Right cardiac atrium (tissue), 5 donors: ENCODE data around the gene ACSL1. TPM values are rescaled to one million over a fixed set of nuclear protein-coding genes. Genes with fewer than 3 reads are reported as not detected.
A peak's percentile ranks its signal among the peaks of the same experiment; 100 is the strongest.
"Not testable (repeated sequence)": the region's sequence is repeated elsewhere in the genome, so short reads cannot be mapped to it uniquely, and the experiment has no call there.

Experiments used
- ATAC-seq, 2 donors: fragments of 200-7000 bp; cut with Tn5 transposase; one replicate each; pipeline versions ENCODE4 v1.8.0 to v1.9.1; 2020; ENCODE audit warnings: moderate library complexity in 2 of 2, mild to moderate bottlenecking in 1 of 2
- DNase-seq, 3 donors: peaks; one replicate each; pipeline ENCODE4 v3.0.0-alpha.2; 2020
- H3K27ac ChIP-seq: one replicate; pipeline ENCODE4 v1.5.1; 2013; ENCODE audit warnings: mild to moderate bottlenecking, low read length, control low read depth, moderate library complexity
- H3K27me3 ChIP-seq: one replicate; pipeline ENCODE4 v1.6.1; 2013; ENCODE audit not compliant: control insufficient read depth, insufficient read depth
- H3K4me1 ChIP-seq: one replicate; pipeline ENCODE4 v1.6.1; 2013; ENCODE audit warnings: low read length; ENCODE audit not compliant: control insufficient read depth, insufficient read depth
- H3K4me3 ChIP-seq: one replicate; pipeline ENCODE4 v1.5.1; 2013; ENCODE audit warnings: low read length, control low read depth
- H3K9me3 ChIP-seq: one replicate; pipeline ENCODE4 v1.6.1; 2013; ENCODE audit warnings: low read length; ENCODE audit not compliant: control insufficient read depth
- WGBS: extraction: QIAGEN DNeasy Blood & Tissue Kit; methylation state at CpG from one replicate; pipeline ENCODE4 v1.1.7; 2013; 5-methylcytosine and 5-hydroxymethylcytosine counted together
- intact Hi-C, 4 donors: fragments of 100-400 bp; cut with DNase I; formaldehyde crosslinking; loops; one replicate each; pipeline versions ENCODE4 v1.11.0 to v1.14.0; 2022 to 2023
- polyA plus RNA-seq: library from polyadenylated mRNA; stranded (reverse); fragments of 200-250 nt; gene quantifications from one replicate; pipeline ENCODE4 v1.2.3, GENCODE V29; 2013
- total RNA-seq, 4 donors: library from RNA; stranded (reverse); fragmentation: NEBNext Ultra II Directional; extraction: Animal tissue kit (Norgen Biotek cat#: 25700); gene quantifications; one replicate each; pipeline ENCODE4 v1.2.1, GENCODE V29; 2021
- donor health status: healthy with polysubstance abuse.
- donor health status: DM: no; HTN: yes; CAD: no.
- donor health status: DM: no; HTN: no; CAD: no.
- donor health status: DM: no; HTN: yes; CAD: no; lungs with severe emphysema.
- donor health status: DM: yes; HTN: yes; CAD: no.

ACSL1 gene
- total and polyA plus RNA-seq, 5 donors: 94.6 to 149 (median 116) TPM

- H3K27ac ChIP-seq: no peak overlapping the region
- H3K9me3 ChIP-seq: no peaks in the 10 kb centered on the region
- intact Hi-C loops: loop anchor here in 2 of 4 donors (10.0 kb wide), 3 partner anchors 84 to 354 kb away; partner anchors contain the start of gene ACSL1 (in 1 of the 2)
- DNase-seq (no peak), ATAC-seq (no peak)
- 97% methylated on average over 20 of the region's 20 CpGs for whole genome bisulfite sequencing
- H3K4me1 ChIP-seq: no peaks in the 10 kb centered on the region
- no peak overlapping the region for H3K4me3 ChIP-seq
- no peaks in the 10 kb centered on the region for H3K27me3 ChIP-seq
These were observed 84.8 kb downstream of the ACSL1 start for GRCh38 chr4:184740980-184741391.

GRCh38 chr4:184739575-184739974, 86.2 kb downstream of the ACSL1 start:
- WGBS: 53% methylated on average over 1 of the region's 1 CpG
- DNase-seq, intact Hi-C loops, H3K9me3 ChIP-seq, H3K4me1 ChIP-seq, H3K27me3 ChIP-seq, H3K27ac ChIP-seq, H3K4me3 ChIP-seq, ATAC-seq: not testable (repeated sequence)

GRCh38 chr4:184734758-184735157, 91.0 kb downstream of the ACSL1 start:
- 58% methylated on average over 6 of the region's 6 CpGs for WGBS
- Histone ChIP-seq H3K27ac (no peak overlapping the region), H3K9me3 (no peaks in the 10 kb centered on the region), H3K27me3 (no peaks in the 10 kb centered on the region), H3K4me1 (no peaks in the 10 kb centered on the region), H3K4me3 (no peak overlapping the region)
- DNase-seq (no peak), ATAC-seq (no peak)
- intact Hi-C loops: no loop called here

GRCh38 chr4:184733654-184734524, 91.9 kb downstream of the ACSL1 start, which contains the start of gene CENPU:
Gene CENPU, minus strand, starts transcription at chr4:184734096. Its CDS starts 34 bp downstream, at chr4:184734062.
- no peaks in the 10 kb centered on the region for H3K9me3 ChIP-seq
- peak within 1 kb of the TSS; percentile 40 for H3K27ac ChIP-seq
- H3K4me1 ChIP-seq: no peaks in the 10 kb centered on the region
- peak; percentile 96 to 98 (median 98) for DNase-seq
- intact Hi-C loops: no loop called here
- peak; percentile 99 for ATAC-seq
- under 1% methylated on average over 69 of the region's 69 CpGs for WGBS
- H3K27me3 ChIP-seq: no peaks in the 10 kb centered on the region
- H3K4me3 ChIP-seq: peak within 1 kb of the TSS; percentile 69

- intact Hi-C loops: no loop called here
- Histone ChIP-seq H3K9me3 (no peaks in the 10 kb centered on the region), H3K27ac (no peak overlapping the region), H3K4me3 (no peak overlapping the region), H3K27me3 (no peaks in the 10 kb centered on the region), H3K4me1 (peaks cover 1% of the 10 kb centered on the region)
- DNase-seq (no peak), ATAC-seq (no peak)
- 58% methylated on average over 4 of the region's 4 CpGs for WGBS
These were observed 93.6 kb downstream of the ACSL1 start for GRCh38 chr4:184732126-184732525.

GRCh38 chr4:184731056-184731455, 94.7 kb downstream of the ACSL1 start:
- Histone ChIP-seq H3K27ac (no peak overlapping the region), H3K4me3 (no peak overlapping the region), H3K9me3 (no peaks in the 10 kb centered on the region), H3K27me3 (no peaks in the 10 kb centered on the region), H3K4me1 (peaks cover 1% of the 10 kb centered on the region)
- no peak for DNase-seq
- WGBS: 76% methylated on average over 6 of the region's 6 CpGs
- intact Hi-C loops: no loop called here
- ATAC-seq: no peak

GRCh38 chr4:184729946-184730345, 95.8 kb downstream of the ACSL1 start:
- ATAC-seq (no peak), DNase-seq (no peak)
- Histone ChIP-seq H3K4me1 (peaks cover 1% of the 10 kb centered on the region), H3K27ac (peak overlapping the region; percentile 6), H3K27me3 (no peaks in the 10 kb centered on the region), H3K9me3 (no peaks in the 10 kb centered on the region), H3K4me3 (no peak overlapping the region)
- intact Hi-C loops: no loop called here
- WGBS: 42% methylated on average over 5 of the region's 5 CpGs

- Histone ChIP-seq H3K4me3 (no peak overlapping the region), H3K4me1 (peaks cover 1% of the 10 kb centered on the region), H3K9me3 (no peaks in the 10 kb centered on the region), H3K27me3 (no peaks in the 10 kb centered on the region), H3K27ac (no peak overlapping the region)
- WGBS: 62% methylated on average over 2 of the region's 2 CpGs
- DNase-seq (no peak), ATAC-seq (no peak)
- intact Hi-C loops: no loop called here
These were observed 96.9 kb downstream of the ACSL1 start for GRCh38 chr4:184728858-184729257.

GRCh38 chr4:184727430-184727829, 98.3 kb downstream of the ACSL1 start:
- 91% methylated on average over 3 of the region's 3 CpGs for WGBS
- peaks cover 1% of the 10 kb centered on the region for H3K4me1 ChIP-seq
- intact Hi-C loops: no loop called here
- H3K27me3 ChIP-seq: no peaks in the 10 kb centered on the region
- no peak for ATAC-seq
- no peak overlapping the region for H3K27ac ChIP-seq
- H3K4me3 ChIP-seq: no peak overlapping the region
- no peaks in the 10 kb centered on the region for H3K9me3 ChIP-seq
- no peak for DNase-seq

GRCh38 chr4:184722798-184723197, 103.0 kb downstream of the ACSL1 start:
- H3K27me3 ChIP-seq: no peaks in the 10 kb centered on the region
- no peaks in the 10 kb centered on the region for H3K4me1 ChIP-seq
- no peak for ATAC-seq
- H3K9me3 ChIP-seq: no peaks in the 10 kb centered on the region
- no peak for DNase-seq
- intact Hi-C loops: no loop called here
- H3K27ac ChIP-seq: no peak overlapping the region
- H3K4me3 ChIP-seq: no peak overlapping the region
- WGBS: 78% methylated on average over 1 of the region's 1 CpG

GRCh38 chr4:184721254-184721653, 104.5 kb downstream of the ACSL1 start:
- intact Hi-C loops: no loop called here
- no peak for DNase-seq
- Histone ChIP-seq H3K27ac (no peak overlapping the region), H3K4me1 (no peaks in the 10 kb centered on the region), H3K4me3 (no peak overlapping the region), H3K27me3 (no peaks in the 10 kb centered on the region), H3K9me3 (no peaks in the 10 kb centered on the region)
- no peak for ATAC-seq
